Thoracic aorta (tissue), 2 donors: Measurements from ENCODE around the gene DIP2A. TPM values are rescaled to one million over a fixed set of nuclear protein-coding genes. Genes with fewer than 3 reads are reported as not detected.
A peak's percentile ranks its signal among the peaks of the same experiment; 100 is the strongest.

Experiments used
- ATAC-seq: fragments of 150-250 bp; one replicate; pipeline ENCODE4 v1.8.0; 2017; ENCODE audit warnings: low read depth; ENCODE audit not compliant: insufficient number of reproducible peaks, low FRiP score
- DNase-seq: peaks from one replicate; pipeline ENCODE4 v3.0.0-alpha.2; 2020; ENCODE audit warnings: low spot score
- H3K27ac ChIP-seq, 2 donors: fragments of 200-600 bp; sonication (generic); 1 replicate in 1 of 2; 2 replicates in 1 of 2; pipeline ENCODE4 v1.5.1; 2016; ENCODE audit warnings: mild to moderate bottlenecking in 2 of 2, moderate library complexity in 2 of 2
- H3K27me3 ChIP-seq: fragments of 200-600 bp; sonication (generic); replicated peaks from 2 replicates; pipeline ENCODE4 v1.6.0; 2016; ENCODE audit warnings: mild to moderate bottlenecking; ENCODE audit not compliant: insufficient read depth
- H3K36me3 ChIP-seq: fragments of 200-600 bp; sonication (generic); one replicate; pipeline ENCODE4 v1.5.1; 2016
- H3K4me1 ChIP-seq, 2 donors: fragments of 200-600 bp; sonication (generic); 1 replicate in 1 of 2; 2 replicates in 1 of 2; pipeline versions ENCODE4 v1.5.1 to v1.6.0; 2016; ENCODE audit warnings: low read depth in 2 of 2, mild to moderate bottlenecking in 1 of 2; ENCODE audit not compliant: control insufficient read depth in 1 of 2
- H3K4me3 ChIP-seq: fragments of 200-600 bp; sonication (generic); 2 replicates; pipeline ENCODE4 v1.5.1; 2016; ENCODE audit warnings: mild to moderate bottlenecking
- H3K9me3 ChIP-seq: fragments of 200-600 bp; sonication (generic); 2 replicates; pipeline ENCODE4 v1.5.1; 2016
- total RNA-seq, 2 donors: library from RNA; depleted of rRNA; stranded (reverse); fragments of >200 nt; gene quantifications; one replicate each; pipeline versions ENCODE4 v1.1.0 to v1.2.3, GENCODE V29; 2016
- TF ChIP-seq, protein P1 (sequence below): fragments of 200-600 bp; sonication (generic); IDR thresholded peaks from one replicate; pipeline ENCODE4 v1.5.1; 2019; ENCODE audit warnings: antibody characterized with exemption

DIP2A gene, protein sequence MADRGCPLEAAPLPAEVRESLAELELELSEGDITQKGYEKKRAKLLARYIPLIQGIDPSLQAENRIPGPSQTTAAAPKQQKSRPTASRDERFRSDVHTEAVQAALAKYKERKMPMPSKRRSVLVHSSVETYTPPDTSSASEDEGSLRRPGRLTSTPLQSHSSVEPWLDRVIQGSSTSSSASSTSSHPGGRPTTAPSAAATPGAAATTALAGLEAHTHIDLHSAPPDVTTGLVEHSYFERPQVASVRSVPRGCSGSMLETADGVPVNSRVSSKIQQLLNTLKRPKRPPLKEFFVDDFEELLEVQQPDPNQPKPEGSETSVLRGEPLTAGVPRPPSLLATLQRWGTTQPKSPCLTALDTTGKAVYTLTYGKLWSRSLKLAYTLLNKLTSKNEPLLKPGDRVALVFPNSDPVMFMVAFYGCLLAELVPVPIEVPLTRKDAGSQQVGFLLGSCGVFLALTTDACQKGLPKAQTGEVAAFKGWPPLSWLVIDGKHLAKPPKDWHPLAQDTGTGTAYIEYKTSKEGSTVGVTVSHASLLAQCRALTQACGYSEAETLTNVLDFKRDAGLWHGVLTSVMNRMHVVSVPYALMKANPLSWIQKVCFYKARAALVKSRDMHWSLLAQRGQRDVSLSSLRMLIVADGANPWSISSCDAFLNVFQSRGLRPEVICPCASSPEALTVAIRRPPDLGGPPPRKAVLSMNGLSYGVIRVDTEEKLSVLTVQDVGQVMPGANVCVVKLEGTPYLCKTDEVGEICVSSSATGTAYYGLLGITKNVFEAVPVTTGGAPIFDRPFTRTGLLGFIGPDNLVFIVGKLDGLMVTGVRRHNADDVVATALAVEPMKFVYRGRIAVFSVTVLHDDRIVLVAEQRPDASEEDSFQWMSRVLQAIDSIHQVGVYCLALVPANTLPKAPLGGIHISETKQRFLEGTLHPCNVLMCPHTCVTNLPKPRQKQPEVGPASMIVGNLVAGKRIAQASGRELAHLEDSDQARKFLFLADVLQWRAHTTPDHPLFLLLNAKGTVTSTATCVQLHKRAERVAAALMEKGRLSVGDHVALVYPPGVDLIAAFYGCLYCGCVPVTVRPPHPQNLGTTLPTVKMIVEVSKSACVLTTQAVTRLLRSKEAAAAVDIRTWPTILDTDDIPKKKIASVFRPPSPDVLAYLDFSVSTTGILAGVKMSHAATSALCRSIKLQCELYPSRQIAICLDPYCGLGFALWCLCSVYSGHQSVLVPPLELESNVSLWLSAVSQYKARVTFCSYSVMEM (N-terminal part only)
- total RNA-seq: 10 to 100 TPM; 47.7 to 58.3 TPM

- ATAC-seq (peak; percentile 87), DNase-seq (peak; percentile 78)
- TF ChIP-seq, protein P1, sequence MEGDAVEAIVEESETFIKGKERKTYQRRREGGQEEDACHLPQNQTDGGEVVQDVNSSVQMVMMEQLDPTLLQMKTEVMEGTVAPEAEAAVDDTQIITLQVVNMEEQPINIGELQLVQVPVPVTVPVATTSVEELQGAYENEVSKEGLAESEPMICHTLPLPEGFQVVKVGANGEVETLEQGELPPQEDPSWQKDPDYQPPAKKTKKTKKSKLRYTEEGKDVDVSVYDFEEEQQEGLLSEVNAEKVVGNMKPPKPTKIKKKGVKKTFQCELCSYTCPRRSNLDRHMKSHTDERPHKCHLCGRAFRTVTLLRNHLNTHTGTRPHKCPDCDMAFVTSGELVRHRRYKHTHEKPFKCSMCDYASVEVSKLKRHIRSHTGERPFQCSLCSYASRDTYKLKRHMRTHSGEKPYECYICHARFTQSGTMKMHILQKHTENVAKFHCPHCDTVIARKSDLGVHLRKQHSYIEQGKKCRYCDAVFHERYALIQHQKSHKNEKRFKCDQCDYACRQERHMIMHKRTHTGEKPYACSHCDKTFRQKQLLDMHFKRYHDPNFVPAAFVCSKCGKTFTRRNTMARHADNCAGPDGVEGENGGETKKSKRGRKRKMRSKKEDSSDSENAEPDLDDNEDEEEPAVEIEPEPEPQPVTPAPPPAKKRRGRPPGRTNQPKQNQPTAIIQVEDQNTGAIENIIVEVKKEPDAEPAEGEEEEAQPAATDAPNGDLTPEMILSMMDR: no peak
- Histone ChIP-seq H3K27ac (peak within 1 kb of the TSS; percentile 70 to 73), H3K4me3 (peak within 1 kb of the TSS; percentile 91), H3K9me3 (no peaks in the 10 kb centered on the region), H3K36me3 (no peaks in the 10 kb centered on the region), H3K27me3 (no peaks in the 10 kb centered on the region), H3K4me1 (peaks cover 13 to 58% of the 10 kb centered on the region in 2 donors)
Measured at GRCh38 chr21:46458315-46459023, at the start of gene DIP2A. Gene DIP2A (plus strand): TSS chr21:46458891. CDS start chr21:46459132, 241 bp downstream.

- no peaks in the 10 kb centered on the region for H3K27me3 ChIP-seq
- no peaks in the 10 kb centered on the region for H3K4me1 ChIP-seq
- no peaks in the 10 kb centered on the region for H3K9me3 ChIP-seq
- ATAC-seq: no peak
- no peak overlapping the region for H3K27ac ChIP-seq
- TF ChIP-seq, protein P1: no peak
- no peak for DNase-seq
- H3K4me3 ChIP-seq: no peak overlapping the region
- peaks cover 12% of the 10 kb centered on the region for H3K36me3 ChIP-seq
Measured at GRCh38 chr21:46409641-46410406, 48.9 kb upstream of the DIP2A start.

DNA sequence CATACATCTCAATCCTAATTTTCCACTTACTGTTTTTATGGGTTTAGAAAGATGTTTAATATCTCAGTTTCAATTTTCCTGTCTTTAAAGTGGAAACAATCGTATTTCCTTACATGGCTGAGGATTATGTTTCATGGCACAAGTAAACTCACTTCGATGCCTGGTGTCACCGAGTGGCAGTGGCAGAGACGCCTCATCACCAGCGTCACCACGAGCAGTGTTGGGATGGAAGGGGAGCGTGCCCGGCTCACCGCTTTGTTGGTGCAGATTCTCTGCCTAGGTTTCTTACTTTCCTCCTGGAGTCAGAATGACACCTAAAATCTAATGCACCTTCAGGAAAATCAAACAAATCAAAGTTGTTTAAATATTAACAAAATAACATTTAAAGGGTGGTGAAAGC lies 48.2 kb upstream of the DIP2A start:
- Histone ChIP-seq H3K4me3 (no peak overlapping the region), H3K27ac (no peak overlapping the region), H3K9me3 (no peaks in the 10 kb centered on the region), H3K4me1 (no peaks in the 10 kb centered on the region), H3K27me3 (no peaks in the 10 kb centered on the region), H3K36me3 (peaks cover 12% of the 10 kb centered on the region)
- ATAC-seq: no peak
- TF ChIP-seq, protein P1: no peak
- no peak for DNase-seq

- Histone ChIP-seq H3K27ac (no peak overlapping the region), H3K27me3 (no peaks in the 10 kb centered on the region), H3K4me3 (no peak overlapping the region), H3K9me3 (no peaks in the 10 kb centered on the region), H3K36me3 (peaks cover 18% of the 10 kb centered on the region), H3K4me1 (no peaks in the 10 kb centered on the region)
- no peak for ATAC-seq
- DNase-seq: no peak
- TF ChIP-seq, protein P1: no peak
Measured at GRCh38 chr21:46411236-46411635, 47.5 kb upstream of the DIP2A start.
